Measurements from ENCODE around the gene GNAQ.

The GNAQ gene

DNA sequence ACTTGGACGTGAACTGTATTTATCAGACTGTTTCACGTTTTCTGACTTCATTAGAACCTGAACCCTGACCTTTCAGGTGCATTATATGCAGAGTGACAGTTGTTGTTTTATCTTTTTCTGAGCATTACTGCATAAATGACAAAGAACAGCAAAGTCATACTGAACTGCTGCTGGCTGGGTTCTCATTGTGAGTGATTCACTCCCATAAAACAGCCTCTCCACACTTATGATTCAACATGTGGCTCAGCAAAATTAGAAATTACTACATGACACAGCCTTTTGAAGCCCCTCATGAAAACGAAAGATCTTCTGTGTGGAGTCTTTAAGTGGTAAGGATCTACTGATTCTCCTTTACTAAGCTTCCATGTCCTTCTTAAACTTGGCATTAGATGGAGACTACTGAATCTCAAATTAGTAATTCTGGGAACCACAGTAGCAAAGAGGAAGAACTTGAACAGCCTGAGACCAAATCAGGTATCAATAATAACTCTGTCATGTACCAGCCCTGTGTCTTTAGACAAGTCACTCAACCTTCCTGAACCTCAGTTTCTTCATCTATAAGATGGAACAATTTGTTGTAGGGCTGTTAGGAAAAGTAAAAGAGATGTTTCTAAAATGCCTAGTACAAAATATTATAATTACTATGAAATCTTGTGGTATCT, 211.2 kb downstream of the GNAQ start:
- Mint-ChIP-seq H3K27me3 (no peaks in the 10 kb centered on the region), H3K4me1 (peaks cover 12% of the 10 kb centered on the region), H3K4me3 (no peak overlapping the region), H3K27ac (no peak overlapping the region), H3K9me3 (no peaks in the 10 kb centered on the region)
- DNase-seq (no peak), ATAC-seq (peak; percentile 45)

DNA sequence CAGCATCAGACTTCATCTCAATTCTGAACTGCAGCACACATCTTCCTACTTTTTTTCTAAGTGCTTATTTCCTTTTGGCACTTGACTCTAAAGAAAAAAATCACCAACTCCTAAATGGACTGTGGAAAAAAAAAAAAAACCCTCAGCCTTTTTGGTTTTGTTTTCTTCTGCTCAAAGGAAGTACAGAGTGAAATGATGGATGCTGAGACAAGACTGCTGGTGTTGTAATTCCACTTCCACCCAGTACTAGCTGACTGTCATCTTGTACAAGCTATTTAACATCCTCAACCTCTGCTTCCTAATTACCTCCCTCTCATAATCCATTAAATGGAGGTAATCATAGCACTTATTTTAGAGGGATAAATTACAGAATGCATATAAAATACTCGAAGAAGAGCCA, 212.0 kb downstream of the GNAQ start:
- no peak overlapping the region for H3K4me3 Mint-ChIP-seq
- no peaks in the 10 kb centered on the region for H3K9me3 Mint-ChIP-seq
- no peaks in the 10 kb centered on the region for H3K27me3 Mint-ChIP-seq
- peaks cover 10% of the 10 kb centered on the region for H3K4me1 Mint-ChIP-seq
- ATAC-seq (no peak), DNase-seq (no peak)
- no peak overlapping the region for H3K27ac Mint-ChIP-seq

DNA sequence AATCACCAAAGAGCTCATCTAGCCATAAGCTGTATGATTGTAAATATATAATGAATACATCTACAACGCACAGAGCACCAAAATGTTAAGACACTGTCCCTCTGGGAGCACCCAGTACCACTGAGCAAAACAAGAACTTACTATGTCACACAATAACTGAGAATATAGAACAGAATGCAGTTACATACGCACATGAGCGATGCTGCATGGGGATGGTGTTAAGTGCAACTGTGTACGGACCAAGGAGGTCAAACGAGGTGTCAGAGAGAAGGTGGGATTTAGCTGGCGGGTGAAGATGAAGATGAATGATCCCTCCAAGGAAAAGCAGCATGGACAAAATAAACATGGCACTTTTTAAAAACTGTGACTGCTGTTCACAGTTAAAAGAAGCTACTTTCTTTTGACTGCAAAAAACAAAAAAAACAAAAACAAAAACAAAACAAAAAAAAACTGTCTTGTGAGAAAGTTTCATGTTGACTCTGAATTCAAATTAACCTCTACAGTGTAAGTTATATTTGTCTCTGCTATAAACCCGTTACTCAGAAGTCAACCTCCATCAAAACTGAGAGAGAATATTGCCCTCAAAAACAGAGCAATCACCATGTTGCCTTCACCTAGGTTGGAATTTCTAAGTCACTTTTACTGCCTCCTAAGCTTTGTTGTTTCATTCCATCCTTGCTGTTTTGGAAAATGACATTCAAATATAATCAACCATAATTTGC, 213.9 kb downstream of the GNAQ start:
- DNase-seq: no peak
- no peak overlapping the region for H3K4me3 Mint-ChIP-seq
- H3K9me3 Mint-ChIP-seq: no peaks in the 10 kb centered on the region
- no peak overlapping the region for H3K27ac Mint-ChIP-seq
- H3K4me1 Mint-ChIP-seq: peaks cover 17% of the 10 kb centered on the region
- no peaks in the 10 kb centered on the region for H3K27me3 Mint-ChIP-seq
- ATAC-seq: no peak

DNA sequence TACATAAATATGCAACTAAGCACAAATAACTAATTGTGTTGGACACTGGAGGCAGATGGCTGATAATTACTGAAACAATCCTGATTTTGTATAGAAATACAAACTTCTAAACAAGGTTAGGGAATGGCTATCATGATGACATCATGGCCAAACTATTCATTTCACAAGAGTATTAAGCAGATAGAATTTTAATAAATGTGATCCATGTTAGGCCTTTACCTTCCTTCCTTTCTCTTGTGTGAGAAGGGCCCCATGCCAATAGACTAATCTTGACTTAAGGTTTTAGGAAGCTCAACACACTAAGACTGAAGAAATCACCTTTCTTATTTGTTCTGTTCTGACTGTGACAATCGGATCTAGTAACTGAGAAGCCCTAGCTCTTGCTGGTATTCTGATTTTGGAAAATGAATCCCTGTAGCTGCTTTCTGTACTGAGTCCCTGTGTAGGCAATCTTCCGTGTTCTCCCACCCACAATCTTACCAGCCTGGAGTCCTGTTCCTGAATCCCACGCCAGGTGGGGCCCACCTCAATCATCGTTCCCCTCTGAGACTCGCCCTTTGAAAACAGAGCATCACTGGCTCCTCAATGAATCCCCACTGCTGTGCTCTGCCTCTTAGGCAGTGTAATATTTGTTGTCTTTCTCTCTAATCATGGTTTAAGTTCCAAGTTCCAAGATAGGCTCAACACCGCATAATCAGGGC, 214.8 kb downstream of the GNAQ start:
- ATAC-seq (no peak), DNase-seq (no peak)
- Mint-ChIP-seq H3K4me1 (peaks cover 17% of the 10 kb centered on the region), H3K27me3 (no peaks in the 10 kb centered on the region), H3K4me3 (no peak overlapping the region), H3K9me3 (no peaks in the 10 kb centered on the region), H3K27ac (no peak overlapping the region)

DNA sequence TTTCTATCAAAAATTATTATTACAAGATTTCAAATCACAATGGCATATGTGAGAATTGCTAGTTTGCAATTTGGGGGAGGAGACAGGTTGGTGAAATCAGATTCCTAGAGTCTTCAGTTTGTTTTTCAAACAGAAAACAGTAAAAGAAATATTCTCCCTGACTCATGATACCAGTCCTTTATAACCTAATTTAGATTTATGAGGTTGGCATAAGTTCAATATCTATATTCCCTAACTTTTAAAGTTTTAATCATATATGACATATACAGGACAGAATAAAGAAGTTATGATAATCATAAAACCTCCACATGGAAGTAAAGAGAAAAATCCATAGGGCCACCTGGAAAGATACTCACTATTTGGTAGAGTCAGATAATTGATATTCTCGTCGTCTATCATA, 216.4 kb downstream of the GNAQ start:
- Mint-ChIP-seq H3K4me1 (peaks cover 13% of the 10 kb centered on the region), H3K9me3 (no peaks in the 10 kb centered on the region), H3K4me3 (no peak overlapping the region), H3K27ac (no peak overlapping the region), H3K27me3 (no peaks in the 10 kb centered on the region)
- no peak for ATAC-seq
- DNase-seq: no peak

DNA sequence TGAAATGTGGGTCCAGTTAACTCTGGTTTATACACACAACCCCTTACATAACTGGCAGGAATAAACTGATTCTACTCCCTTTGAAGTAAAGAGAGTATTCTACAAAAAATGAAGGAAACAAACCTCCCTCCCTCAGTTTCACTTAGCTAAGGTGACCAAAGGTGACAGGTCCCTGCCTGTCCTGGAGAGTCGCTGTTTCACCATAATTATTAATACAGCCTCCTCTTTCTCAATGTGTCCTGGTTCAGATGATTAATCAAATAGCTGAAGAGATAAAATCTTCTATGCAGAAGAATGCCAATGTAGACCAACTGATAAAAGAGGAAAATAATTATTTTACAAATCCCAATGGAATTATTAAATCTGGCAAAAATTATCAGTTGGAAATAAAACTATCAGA, 219.8 kb downstream of the GNAQ start:
- Mint-ChIP-seq H3K4me1 (peaks cover 19% of the 10 kb centered on the region), H3K27ac (no peak overlapping the region), H3K27me3 (no peaks in the 10 kb centered on the region), H3K9me3 (no peaks in the 10 kb centered on the region), H3K4me3 (no peak overlapping the region)
- DNase-seq: no peak
- ATAC-seq: no peak

DNA sequence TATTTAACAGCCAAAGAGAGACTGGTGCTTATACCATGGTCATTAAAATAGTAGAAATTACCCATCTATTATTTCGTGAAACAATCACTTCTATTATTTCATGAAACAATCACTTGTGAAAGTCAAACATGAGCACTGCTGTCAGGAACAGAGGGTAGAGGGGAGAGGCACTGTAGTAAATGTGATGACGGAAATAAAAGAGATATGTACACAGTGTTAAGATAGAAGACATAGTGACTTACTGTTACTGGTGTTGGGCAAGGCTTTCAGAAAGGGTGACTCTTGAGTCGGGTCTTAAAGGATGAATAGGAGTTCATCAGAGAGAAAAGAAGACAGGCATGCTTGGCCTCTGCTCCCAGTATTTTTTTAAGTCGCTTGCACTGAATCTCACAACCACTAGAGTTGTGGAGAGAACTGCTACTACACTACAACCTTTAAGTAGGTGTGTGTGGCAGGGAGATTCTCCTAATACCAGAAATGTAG, 220.9 kb downstream of the GNAQ start:
- no peak for DNase-seq
- H3K27ac Mint-ChIP-seq: peak overlapping the region in 1 of 2 donors; percentile 50
- no peak overlapping the region for H3K4me3 Mint-ChIP-seq
- peaks cover 25% of the 10 kb centered on the region for H3K4me1 Mint-ChIP-seq
- no peaks in the 10 kb centered on the region for H3K27me3 Mint-ChIP-seq
- no peaks in the 10 kb centered on the region for H3K9me3 Mint-ChIP-seq
- ATAC-seq: no peak

DNA sequence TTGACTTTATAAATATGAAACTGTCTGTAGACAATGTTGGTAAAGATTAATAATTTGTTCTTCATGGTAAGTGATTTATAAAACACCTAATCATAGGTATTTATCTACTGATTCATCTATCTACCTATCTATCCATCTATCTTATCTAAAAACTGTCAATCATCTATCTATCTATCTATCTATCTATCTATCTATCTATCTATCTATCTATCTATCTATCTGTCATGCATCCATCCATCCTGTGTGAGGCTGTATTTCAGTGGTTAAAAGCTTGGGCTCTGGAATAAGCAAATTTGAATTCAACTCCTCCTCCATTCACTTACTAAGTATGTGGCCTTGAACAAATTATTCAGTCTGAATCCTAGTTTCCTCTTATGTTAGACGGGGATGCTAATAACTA, 221.6 kb downstream of the GNAQ start:
- Mint-ChIP-seq H3K9me3 (no peaks in the 10 kb centered on the region), H3K4me1 (peaks cover 25% of the 10 kb centered on the region), H3K27ac (no peak overlapping the region), H3K27me3 (no peaks in the 10 kb centered on the region), H3K4me3 (no peak overlapping the region)
- DNase-seq (no peak), ATAC-seq (no peak)

DNA sequence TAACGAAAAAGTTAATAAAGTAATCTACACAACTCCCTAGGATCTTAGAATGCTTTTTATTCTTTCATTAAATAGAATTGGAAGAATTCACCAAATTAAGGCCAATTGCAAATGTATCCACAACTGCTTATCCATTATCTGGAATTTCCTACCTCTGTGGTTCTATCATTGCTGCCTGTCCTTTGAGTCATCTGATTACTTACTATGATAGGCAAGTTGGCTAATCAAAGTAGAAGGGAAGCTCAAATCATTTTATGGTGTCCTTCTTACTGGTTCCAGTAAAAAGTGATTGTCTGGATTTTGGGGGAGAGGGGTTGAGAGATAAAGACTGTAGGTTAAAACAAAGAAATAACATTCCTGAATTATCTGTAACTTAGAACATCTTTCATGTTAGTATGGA, 222.1 kb downstream of the GNAQ start:
- no peaks in the 10 kb centered on the region for H3K27me3 Mint-ChIP-seq
- ATAC-seq: no peak
- no peaks in the 10 kb centered on the region for H3K9me3 Mint-ChIP-seq
- no peak for DNase-seq
- H3K4me1 Mint-ChIP-seq: peaks cover 25% of the 10 kb centered on the region
- H3K4me3 Mint-ChIP-seq: no peak overlapping the region
- no peak overlapping the region for H3K27ac Mint-ChIP-seq

DNA sequence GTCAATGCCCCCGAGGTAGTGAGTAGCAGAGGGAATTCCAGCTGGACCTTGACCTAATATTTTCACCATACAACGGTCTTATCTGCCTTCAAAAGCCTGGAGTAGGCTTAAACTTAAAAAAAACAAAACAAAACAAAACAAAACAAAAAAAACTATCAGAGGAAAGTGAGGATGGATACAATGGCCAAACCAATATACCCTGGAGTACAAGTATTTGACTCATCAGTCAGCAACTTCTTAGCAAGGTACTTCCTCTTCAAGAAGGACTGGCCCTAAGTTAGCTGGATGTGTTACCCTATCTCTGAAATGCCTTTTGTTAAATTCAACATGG, 222.9 kb downstream of the GNAQ start:
- Mint-ChIP-seq H3K4me3 (no peak overlapping the region), H3K27ac (no peak overlapping the region), H3K9me3 (no peaks in the 10 kb centered on the region), H3K4me1 (peaks cover 20% of the 10 kb centered on the region), H3K27me3 (no peaks in the 10 kb centered on the region)
- ATAC-seq: no peak
- DNase-seq: no peak

DNA sequence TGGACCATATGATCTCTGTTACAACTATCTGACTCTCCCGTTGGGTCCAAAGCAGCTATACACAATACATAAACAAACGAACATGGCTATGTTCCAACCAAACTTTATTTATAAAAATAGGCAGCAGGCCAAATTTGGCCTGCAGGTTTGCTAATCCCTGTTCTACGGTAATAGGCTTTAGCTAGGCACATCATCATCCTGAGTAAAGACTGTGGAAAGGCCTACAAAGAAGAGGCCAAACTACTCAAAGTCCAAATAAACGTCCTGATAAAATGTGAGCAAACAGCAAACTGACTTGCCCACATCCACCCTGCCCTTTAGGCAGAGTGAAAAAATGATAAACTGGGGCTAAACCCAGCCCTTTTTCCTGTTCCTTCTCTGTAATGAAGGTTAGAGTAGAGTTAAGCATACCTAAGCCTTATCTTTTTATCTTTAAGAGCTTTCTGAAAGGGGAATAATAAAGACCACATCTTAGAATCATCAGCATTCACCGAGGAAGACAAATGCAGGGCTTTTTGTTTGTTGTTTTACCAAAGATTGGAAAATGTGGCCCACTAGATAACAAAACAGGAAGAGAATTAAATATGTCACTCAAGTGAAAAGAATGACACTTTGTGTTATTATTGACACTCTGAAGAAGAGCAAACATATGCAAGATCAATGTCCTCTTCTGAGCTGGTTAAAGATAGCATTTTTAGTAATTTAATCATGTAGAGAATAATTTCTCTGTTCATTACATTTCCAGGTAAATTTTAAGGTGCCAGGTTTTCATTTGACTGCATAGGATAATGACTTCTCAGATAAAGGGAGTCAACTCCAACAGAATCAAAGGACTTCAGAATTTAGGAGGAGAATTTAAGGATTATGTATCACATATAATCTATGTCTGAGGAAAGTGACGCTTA, 223.5 kb downstream of the GNAQ start:
- Mint-ChIP-seq H3K4me1 (peaks cover 19% of the 10 kb centered on the region), H3K27me3 (no peaks in the 10 kb centered on the region), H3K9me3 (no peaks in the 10 kb centered on the region), H3K27ac (no peak overlapping the region), H3K4me3 (no peak overlapping the region)
- DNase-seq (no peak), ATAC-seq (no peak)

DNA sequence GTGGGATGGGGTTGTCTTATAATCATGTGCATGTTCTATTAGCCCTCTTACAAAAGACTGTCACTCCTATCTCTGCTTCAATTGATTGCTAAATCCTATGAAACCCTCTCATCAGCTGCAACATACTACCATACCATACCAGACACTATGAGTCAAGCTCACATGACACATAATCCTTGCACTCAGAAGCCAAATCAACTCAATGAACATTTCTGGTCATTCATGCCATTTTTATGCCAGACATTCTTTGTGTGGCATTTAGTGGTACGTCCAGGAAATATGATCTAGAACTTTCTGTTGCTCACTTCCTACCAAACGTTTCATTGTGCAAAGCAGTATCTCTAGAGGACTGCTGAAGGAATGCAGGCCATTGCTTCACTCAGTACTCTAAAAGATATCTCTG, 224.3 kb downstream of the GNAQ start:
- peak; percentile 74 for ATAC-seq
- no peak for DNase-seq
- H3K27me3 Mint-ChIP-seq: no peaks in the 10 kb centered on the region
- no peaks in the 10 kb centered on the region for H3K9me3 Mint-ChIP-seq
- no peak overlapping the region for H3K27ac Mint-ChIP-seq
- peaks cover 19% of the 10 kb centered on the region for H3K4me1 Mint-ChIP-seq
- H3K4me3 Mint-ChIP-seq: no peak overlapping the region

DNA sequence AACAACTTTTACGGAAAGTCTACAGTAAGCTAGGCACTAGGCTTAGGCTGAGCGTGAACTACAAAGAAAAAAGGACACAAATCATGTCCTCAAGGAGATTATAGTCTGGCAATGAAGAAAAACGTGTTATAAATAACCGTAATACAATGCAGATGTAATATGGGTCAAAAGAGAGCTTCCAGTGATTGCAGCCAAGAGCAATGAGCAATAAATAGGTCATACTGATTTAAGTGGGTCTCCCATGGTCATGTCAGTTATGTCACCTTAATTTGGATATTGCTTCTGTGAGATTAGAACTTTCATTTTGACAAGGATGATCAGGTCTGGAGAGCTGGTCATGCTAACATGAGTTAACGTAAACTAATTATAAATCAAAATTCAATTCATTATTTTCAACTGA, 224.9 kb downstream of the GNAQ start:
- peaks cover 20% of the 10 kb centered on the region for H3K4me1 Mint-ChIP-seq
- no peak overlapping the region for H3K27ac Mint-ChIP-seq
- H3K27me3 Mint-ChIP-seq: no peaks in the 10 kb centered on the region
- H3K9me3 Mint-ChIP-seq: no peaks in the 10 kb centered on the region
- H3K4me3 Mint-ChIP-seq: no peak overlapping the region
- DNase-seq: no peak
- no peak for ATAC-seq

DNA sequence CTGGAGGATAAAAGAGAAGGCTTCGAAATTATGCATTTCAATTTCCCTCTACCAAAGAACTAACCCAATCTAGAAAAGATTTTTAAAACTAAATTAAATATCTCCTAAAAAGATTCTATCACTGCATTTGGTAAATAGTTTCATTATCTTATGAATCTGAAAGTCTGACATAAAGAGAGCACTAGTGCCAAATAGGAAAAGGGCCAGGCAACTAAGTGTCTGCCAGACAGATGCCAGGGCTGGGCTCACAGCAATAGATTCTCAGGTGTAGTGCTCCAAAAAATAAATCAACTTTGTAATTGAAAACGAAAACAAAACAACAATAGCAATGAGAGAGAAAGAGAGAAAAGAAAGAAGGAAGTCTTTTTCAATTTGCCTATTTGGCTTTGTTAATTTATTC, 225.8 kb downstream of the GNAQ start:
- no peak overlapping the region for H3K4me3 Mint-ChIP-seq
- H3K4me1 Mint-ChIP-seq: peaks cover 29% of the 10 kb centered on the region
- H3K27me3 Mint-ChIP-seq: no peaks in the 10 kb centered on the region
- ATAC-seq (no peak), DNase-seq (no peak)
- H3K9me3 Mint-ChIP-seq: no peaks in the 10 kb centered on the region
- H3K27ac Mint-ChIP-seq: no peak overlapping the region

DNA sequence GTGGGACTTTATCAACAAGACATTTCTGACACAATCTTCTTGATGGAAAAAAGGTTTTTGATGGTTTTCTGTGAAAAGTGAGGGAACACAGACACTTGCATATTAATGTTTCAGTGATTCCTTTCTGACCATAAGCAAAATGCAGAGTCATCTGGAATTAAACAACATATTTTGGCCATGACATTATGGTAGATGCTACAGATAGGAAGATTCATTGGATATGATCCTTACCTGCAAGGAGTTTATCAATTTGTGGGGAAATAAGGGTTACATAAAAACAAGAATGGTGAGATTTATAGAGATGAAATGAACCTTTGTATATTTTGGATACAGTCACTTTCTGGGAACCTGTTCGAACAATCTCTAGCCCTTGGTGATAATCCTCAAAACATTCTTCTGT, 228.2 kb downstream of the GNAQ start:
- H3K27me3 Mint-ChIP-seq: no peaks in the 10 kb centered on the region
- DNase-seq: no peak
- no peak for ATAC-seq
- H3K27ac Mint-ChIP-seq: no peak overlapping the region
- H3K4me3 Mint-ChIP-seq: no peak overlapping the region
- no peaks in the 10 kb centered on the region for H3K9me3 Mint-ChIP-seq
- peaks cover 26% of the 10 kb centered on the region for H3K4me1 Mint-ChIP-seq

All from stimulated activated naive CD8-positive, alpha-beta T cell treated with anti-CD3 and anti-CD28 coated beads, Interleukin-15, amount 100 ng/mL, for 72 hours (primary cell).